Psoas muscle (tissue), 8 donors: ENCODE measurements around the gene EXOC2. TPM values are rescaled to one million over a fixed set of nuclear protein-coding genes. Genes with fewer than 3 reads are reported as not detected.
"Not testable (repeated sequence)": the region's sequence is repeated elsewhere in the genome, so short reads cannot be mapped to it uniquely, and the experiment has no call there.

Experiments used
- ATAC-seq, 4 donors: fragments of 200-7000 bp; cut with Tn5 transposase; one replicate each; pipeline ENCODE4 v1.9.1; 2020; ENCODE audit warnings: moderate library complexity in 3 of 4, mild to moderate bottlenecking in 2 of 4
- DNase-seq, 2 donors: peaks; one replicate each; pipeline ENCODE4 v3.0.0-alpha.2; 2020
- H3K27ac ChIP-seq: fragments of 200-600 bp; one replicate; pipeline ENCODE4 v1.8.0; 2022
- H3K27me3 ChIP-seq, 3 donors: fragments of 200-600 bp in 1 of 3; one replicate each; pipeline versions ENCODE4 v1.6.1 to v1.8.0; 2013 to 2022; ENCODE audit warnings: low read length in 2 of 3, mild to moderate bottlenecking in 2 of 3, moderate library complexity in 1 of 3; ENCODE audit not compliant: insufficient read depth in 3 of 3
- H3K36me3 ChIP-seq, 2 donors: fragments of 200-600 bp in 1 of 2; one replicate each; pipeline versions ENCODE4 v1.6.1 to v1.8.0; 2013 to 2022; ENCODE audit warnings: low read depth in 1 of 2, mild to moderate bottlenecking in 1 of 2, moderate library complexity in 1 of 2; ENCODE audit not compliant: insufficient read depth in 1 of 2
- H3K4me1 ChIP-seq: fragments of 200-600 bp; one replicate; pipeline ENCODE4 v1.8.0; 2022
- H3K4me3 ChIP-seq: fragments of 200-600 bp; one replicate; pipeline ENCODE4 v1.8.0; 2022; ENCODE audit warnings: mild to moderate bottlenecking
- H3K9me3 ChIP-seq: fragments of 200-600 bp; one replicate; pipeline ENCODE4 v1.8.0; 2022
- CTCF ChIP-seq: fragments of 200-600 bp; IDR thresholded peaks from one replicate; pipeline ENCODE4 v1.8.0; 2022; ENCODE audit warnings: antibody characterized with exemption
- WGBS, 3 donors: extraction: QIAGEN DNeasy Blood & Tissue Kit; methylation state at CpG; one replicate each; pipeline versions ENCODE4 v1.1.6 to v1.1.7; 2013; 5-methylcytosine and 5-hydroxymethylcytosine counted together
- intact Hi-C, 2 donors: fragments of 100-400 bp; cut with DNase I; formaldehyde crosslinking; loops; one replicate each; pipeline versions ENCODE4 v1.11.0 to v1.14.2; 2022
- polyA plus RNA-seq, 3 donors: library from polyadenylated mRNA; stranded (reverse); fragments of 200-250 nt; gene quantifications; one replicate each; pipeline ENCODE4 v1.2.3, GENCODE V29; 2013
- total RNA-seq, 4 donors: library from RNA; stranded (reverse); fragmentation: NEBNext Ultra II Directional in 2 of 4; extraction: Animal tissue kit (Norgen Biotek cat#: 25700) in 2 of 4; gene quantifications; one replicate each; pipeline versions ENCODE4 v1.2.1 to v1.2.4, GENCODE V29; 2021 to 2023
- donor health status: healthy with polysubstance abuse.
- donor health status: DM: no; HTN: no; CAD: no; lungs with moderate emphysema.
- donor health status: Bipolar disorder and iron deficiency.
- donor health status: healthy.
- donor health status: DM: yes; HTN: yes; CAD: no.
- donor health status: DM: no; HTN: no; CAD: no.
- donor health status: DM: no; HTN: no; CAD: no.
- donor health status: DM: yes; HTN: yes; CAD: no.

EXOC2 gene
- total and polyA plus RNA-seq, 7 donors = 5.7 to 15.9 (median 8.0) TPM

- no peak for TF ChIP-seq CTCF
- DNase-seq = no peak
- peaks cover 0 to 42% of the 10 kb centered on the region in 2 donors for H3K36me3 ChIP-seq
- WGBS, 3 donors = 51 to 62% (median 53%) methylated on average over 2 of the region's 2 CpGs
- no peaks in the 10 kb centered on the region for H3K27me3 ChIP-seq
- H3K4me3 ChIP-seq = no peak overlapping the region
- H3K4me1 ChIP-seq = no peaks in the 10 kb centered on the region
- intact Hi-C loops = no loop called here
- no peak for ATAC-seq
- H3K27ac ChIP-seq = no peak overlapping the region
- H3K9me3 ChIP-seq = no peaks in the 10 kb centered on the region
These were observed 82.1 kb downstream of the EXOC2 start for GRCh38 chr6:610882-611281.

GRCh38 chr6:609905-610304 lies 83.0 kb downstream of the EXOC2 start:
- WGBS, 3 donors = 43 to 89% (median 63%) methylated on average over 4 of the region's 4 CpGs
- Histone ChIP-seq H3K36me3 (peaks cover 0 to 34% of the 10 kb centered on the region in 2 donors), H3K4me3 (no peak overlapping the region), H3K27me3 (no peaks in the 10 kb centered on the region), H3K27ac (no peak overlapping the region), H3K9me3 (no peaks in the 10 kb centered on the region), H3K4me1 (no peaks in the 10 kb centered on the region)
- DNase-seq (no peak), ATAC-seq (no peak)
- TF ChIP-seq CTCF = no peak
- intact Hi-C loops = no loop called here

GRCh38 chr6:606829-607379 lies 86.0 kb downstream of the EXOC2 start:
- Histone ChIP-seq H3K4me3 (no peak overlapping the region), H3K27me3 (no peaks in the 10 kb centered on the region), H3K9me3 (no peaks in the 10 kb centered on the region), H3K36me3 (peaks cover 0 to 32% of the 10 kb centered on the region in 2 donors), H3K27ac (no peak overlapping the region), H3K4me1 (no peaks in the 10 kb centered on the region)
- ATAC-seq (no peak), DNase-seq (no peak)
- TF ChIP-seq CTCF = no peak
- WGBS, 3 donors = 85 to 92% (median 90%) methylated on average over 14 of the region's 14 CpGs
- intact Hi-C loops = no loop called here

- H3K4me3 ChIP-seq, H3K27ac ChIP-seq, H3K4me1 ChIP-seq, ATAC-seq, H3K9me3 ChIP-seq, DNase-seq, intact Hi-C loops, H3K27me3 ChIP-seq: not testable (repeated sequence)
- peaks cover 0 to 32% of the 10 kb centered on the region in 2 donors for H3K36me3 ChIP-seq
- 93 to 99% (median 96%) methylated on average over 5 of the region's 5 CpGs for WGBS, 3 donors
These were observed 87.0 kb downstream of the EXOC2 start for GRCh38 chr6:605895-606294.

GRCh38 chr6:604579-604978 lies 88.4 kb downstream of the EXOC2 start:
- Histone ChIP-seq H3K4me3 (no peak overlapping the region), H3K9me3 (no peaks in the 10 kb centered on the region), H3K27me3 (no peaks in the 10 kb centered on the region), H3K36me3 (peaks cover 0 to 27% of the 10 kb centered on the region in 2 donors), H3K4me1 (no peaks in the 10 kb centered on the region), H3K27ac (no peak overlapping the region)
- no peak for DNase-seq
- no peak for ATAC-seq
- intact Hi-C loops = no loop called here
- 95 to 97% (median 96%) methylated on average over 15 of the region's 15 CpGs for WGBS, 3 donors
- no peak for TF ChIP-seq CTCF
